Activated CD4-positive, alpha-beta T cell treated with anti-CD3 and anti-CD28 coated beads for 24 hours (primary cell): ENCODE data around the gene CEL.

ENCODE experiments used
- DNase-seq, 2 donors: peaks; one replicate each; pipeline ENCODE4 v3.0.0-alpha.2; 2020; ENCODE audit warnings: low read depth in 2 of 2

Gene CEL

GRCh38 chr9:133103987-133104505 lies 42.3 kb downstream of the CEL start:
- DNase-seq: no peak

DNA sequence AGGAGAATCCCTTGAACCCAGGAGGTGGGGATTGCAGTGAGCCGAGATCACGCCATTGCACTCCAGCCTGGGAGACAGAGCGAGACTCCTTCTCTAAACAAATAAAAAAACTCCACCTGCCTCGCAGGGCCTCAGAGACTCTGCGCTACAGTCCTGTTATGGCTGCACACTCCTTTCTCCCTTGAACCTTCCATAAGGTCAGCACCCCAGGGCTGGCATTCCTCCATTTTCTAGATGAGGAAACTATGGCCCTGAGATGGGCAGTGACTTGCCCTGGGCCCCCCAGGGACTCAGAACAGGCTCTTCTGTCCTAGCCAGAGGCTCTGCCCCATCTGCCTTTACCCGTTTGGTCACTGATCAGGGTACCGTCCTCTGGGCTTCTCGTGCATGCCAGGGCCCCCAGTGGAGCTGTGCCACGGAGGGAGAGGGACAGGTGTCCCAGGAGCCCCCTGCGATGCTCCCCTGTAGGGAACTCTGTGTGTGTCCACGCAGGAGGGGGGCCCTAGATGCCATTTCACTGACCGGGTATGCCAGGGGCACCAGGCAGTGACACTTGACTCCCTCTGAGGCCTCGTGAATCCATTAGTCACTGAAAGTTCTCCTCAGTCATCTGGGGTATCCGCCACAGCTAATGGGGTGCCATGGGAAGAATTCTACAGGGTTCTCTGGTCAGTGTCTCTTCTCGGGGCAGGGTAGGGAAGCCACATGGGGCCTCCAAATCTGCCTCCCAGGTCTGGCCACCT lies 43.1 kb downstream of the CEL start:
- no peak for DNase-seq

DNA sequence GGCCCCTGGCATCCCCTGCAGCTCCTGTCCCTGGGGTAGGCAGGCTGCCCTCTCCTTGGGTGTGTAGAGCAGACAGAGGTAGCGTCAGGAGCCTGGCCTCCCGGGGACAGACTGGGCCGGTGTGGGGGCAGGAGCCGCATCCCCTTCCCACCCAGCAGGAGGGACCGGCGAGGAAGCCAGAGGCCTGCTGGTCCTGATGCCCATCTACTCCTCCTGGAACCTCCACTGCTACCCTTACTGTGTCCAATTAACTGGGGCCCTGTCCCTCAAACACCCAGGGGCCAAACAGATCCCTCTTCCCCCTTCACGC lies 43.6 kb downstream of the CEL start:
- DNase-seq: no peak

- DNase-seq: no peak
Observed at GRCh38 chr9:133106511-133107244, 44.9 kb downstream of the CEL start.

- no peak for DNase-seq
Observed at GRCh38 chr9:133107245-133107722, 45.5 kb downstream of the CEL start.

DNA sequence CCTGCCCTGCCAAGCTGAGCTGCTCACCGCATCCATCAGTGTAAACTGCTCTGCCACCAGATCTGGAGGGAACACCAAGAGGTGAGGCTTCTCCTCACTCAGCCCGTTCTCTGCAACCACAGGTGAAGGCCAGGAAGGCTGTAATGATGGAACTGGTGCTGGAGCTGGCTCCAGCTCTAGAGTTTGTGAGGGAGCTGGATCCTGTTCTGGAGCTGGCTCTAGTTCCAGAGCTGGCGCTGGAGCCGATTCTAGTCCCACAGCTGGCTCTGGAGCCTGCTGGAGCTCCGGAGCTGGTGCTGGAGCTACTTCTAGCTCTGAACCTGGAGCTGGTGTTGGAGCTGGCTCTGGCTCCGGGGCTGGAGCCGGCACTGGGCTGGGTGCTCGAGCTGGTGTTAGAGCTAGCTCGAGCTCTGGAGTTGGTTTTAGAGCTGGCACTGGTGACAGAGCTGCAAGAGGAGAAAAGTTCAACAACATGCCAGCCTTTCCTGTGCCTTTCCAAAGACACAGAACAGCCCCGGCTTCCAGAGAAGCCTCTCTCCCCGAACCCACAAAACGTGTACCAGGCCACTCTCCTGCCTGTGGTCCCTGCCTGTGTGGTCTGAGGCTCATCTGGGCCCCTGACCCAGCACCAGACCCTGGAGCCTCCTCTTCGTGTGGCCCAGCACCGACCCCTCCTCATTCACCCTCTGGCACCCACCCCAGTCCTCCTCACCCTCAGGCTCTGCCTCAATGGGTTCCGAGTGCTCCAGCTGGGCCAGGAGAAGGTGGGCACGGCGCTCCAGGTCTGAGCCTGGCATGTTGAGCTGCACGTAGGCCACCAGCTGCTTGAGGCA lies 46.4 kb downstream of the CEL start:
- DNase-seq: no peak

DNA sequence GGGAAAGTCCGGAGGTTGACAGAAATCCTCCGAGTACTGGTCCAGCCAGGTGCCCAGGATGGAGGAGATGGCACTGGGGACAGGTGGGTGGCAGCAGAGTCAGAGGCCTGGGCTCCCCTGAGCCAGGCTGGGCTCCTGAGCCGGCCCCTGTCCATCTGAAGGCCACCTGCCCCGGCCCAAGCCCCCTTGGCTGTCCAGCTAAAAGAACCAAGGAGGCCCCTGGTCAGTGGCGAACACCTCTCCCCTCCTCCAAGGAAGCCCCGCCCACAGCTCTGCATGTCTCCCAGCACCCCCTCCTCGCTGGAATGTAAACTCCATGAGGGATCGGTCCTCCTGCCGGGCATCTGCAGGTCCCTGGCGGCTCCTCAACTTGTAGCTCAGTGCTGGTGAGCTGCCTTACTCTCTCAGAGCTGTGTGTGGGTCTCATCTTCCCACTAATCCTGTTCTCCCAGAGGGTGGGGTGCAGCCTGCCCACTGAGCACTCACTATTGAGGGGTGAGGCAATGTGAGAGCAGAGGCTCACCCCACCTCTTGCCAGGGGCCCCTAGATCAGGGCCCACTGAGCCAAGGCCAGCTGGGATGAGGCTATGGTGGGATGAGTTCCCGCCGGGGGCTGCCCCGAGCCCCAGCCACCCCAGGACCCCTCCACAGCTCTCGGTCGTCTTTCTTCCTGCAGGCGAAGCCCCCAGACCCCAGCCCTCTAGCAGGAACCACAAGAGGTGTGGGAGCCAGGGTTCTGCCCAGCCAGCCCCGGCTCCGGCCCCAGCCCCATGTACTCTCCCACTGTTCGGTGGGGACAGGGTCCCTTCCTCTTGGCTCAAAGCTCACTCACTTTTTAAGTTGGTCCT lies 47.2 kb downstream of the CEL start:
- no peak for DNase-seq

- DNase-seq: no peak
Observed at GRCh38 chr9:133109931-133110650, 48.3 kb downstream of the CEL start.

- DNase-seq: no peak
Observed at GRCh38 chr9:133111808-133112662, 50.3 kb downstream of the CEL start.

- DNase-seq: no peak
Observed at GRCh38 chr9:133112663-133113026, 50.9 kb downstream of the CEL start.

- no peak for DNase-seq
Observed at GRCh38 chr9:133113163-133113948, 51.6 kb downstream of the CEL start.

GRCh38 chr9:133113949-133114885 lies 52.4 kb downstream of the CEL start:
- no peak for DNase-seq

GRCh38 chr9:133114886-133115603 lies 53.3 kb downstream of the CEL start:
- DNase-seq: no peak

DNA sequence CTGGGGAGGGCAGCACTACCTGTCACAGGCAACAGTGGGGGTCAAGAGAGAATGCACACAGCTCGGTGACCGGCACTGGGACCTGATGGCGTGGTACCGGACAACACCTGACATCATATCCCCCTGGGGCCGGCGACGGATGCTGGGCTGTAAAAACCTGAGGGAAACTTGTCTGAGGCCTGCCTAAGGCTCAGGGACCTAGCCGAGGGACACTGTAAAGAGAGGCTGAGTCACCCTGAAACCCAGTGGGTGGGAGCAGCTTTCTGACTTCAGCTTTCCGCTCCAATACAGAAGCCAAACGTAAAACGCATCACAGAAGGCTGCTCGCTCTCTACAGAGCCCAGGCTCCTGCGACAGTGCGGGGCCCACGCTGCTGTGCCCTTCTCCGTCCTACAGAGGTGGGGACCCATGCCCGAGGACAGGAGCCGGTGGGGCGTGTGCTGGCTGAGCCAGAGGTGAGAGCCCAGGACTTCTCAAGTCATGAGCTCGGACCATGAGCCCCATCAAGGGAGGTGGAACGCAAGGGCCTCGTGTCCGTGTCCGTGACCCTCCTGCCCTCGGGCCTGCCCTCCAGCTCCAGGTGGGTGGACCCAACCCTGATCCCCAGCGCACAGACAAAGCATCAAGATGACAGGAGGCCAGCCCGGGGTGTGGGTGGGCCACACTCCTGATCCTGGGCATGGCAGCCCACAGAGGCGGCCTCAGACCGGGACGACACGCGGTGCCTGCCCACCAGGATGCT lies 54.0 kb downstream of the CEL start:
- DNase-seq: peak; percentile 50 to 56

- DNase-seq: no peak
Observed at GRCh38 chr9:133116346-133117231, 54.8 kb downstream of the CEL start.
